Chondrocyte (in vitro differentiated cells): ENCODE data around the gene SCD5. TPM values are rescaled to one million over a fixed set of nuclear protein-coding genes. Genes with fewer than 3 reads are reported as not detected.

Source experiments
- DNase-seq: peaks from one replicate; pipeline ENCODE4 v3.0.0; 2021; ENCODE audit warnings: mixed read lengths, low spot score
- H3K27ac Mint-ChIP-seq: one replicate; pipeline ENCODE4 v1.8.0; 2021; ENCODE audit warnings: mild to moderate bottlenecking, moderate library complexity, mixed read lengths; ENCODE audit not compliant: unreplicated experiment
- H3K27me3 Mint-ChIP-seq: 2 replicates; pipeline ENCODE4 v1.8.0; 2021; ENCODE audit warnings: low read depth, mixed read lengths
- H3K36me3 Mint-ChIP-seq: 2 replicates; pipeline ENCODE4 v1.8.0; 2021; ENCODE audit warnings: low read depth, mixed read lengths
- H3K4me1 Mint-ChIP-seq: 2 replicates; pipeline ENCODE4 v1.8.0; 2021; ENCODE audit warnings: low read depth, mild to moderate bottlenecking, mixed read lengths
- H3K4me3 Mint-ChIP-seq: one replicate; pipeline ENCODE4 v1.8.0; 2021; ENCODE audit warnings: mild to moderate bottlenecking, moderate library complexity, mixed read lengths; ENCODE audit not compliant: unreplicated experiment
- H3K9me3 Mint-ChIP-seq: 2 replicates; pipeline ENCODE4 v1.8.0; 2021; ENCODE audit warnings: low read depth, mixed read lengths
- total RNA-seq: library from RNA; stranded (reverse); gene quantifications from 3 replicates; pipeline ENCODE4 v1.2.1, GENCODE V29; 2021
- TF ChIP-seq, protein P1 (sequence below): fragments of 200-600 bp; sonication (generic); IDR thresholded peaks from 2 replicates; pipeline ENCODE4 v1.5.0; 2021; ENCODE audit warnings: antibody characterized with exemption, mild to moderate bottlenecking, moderate library complexity

Gene SCD5
- total RNA-seq, 1 donor from 2014 or later, result 22.6 TPM

DNA sequence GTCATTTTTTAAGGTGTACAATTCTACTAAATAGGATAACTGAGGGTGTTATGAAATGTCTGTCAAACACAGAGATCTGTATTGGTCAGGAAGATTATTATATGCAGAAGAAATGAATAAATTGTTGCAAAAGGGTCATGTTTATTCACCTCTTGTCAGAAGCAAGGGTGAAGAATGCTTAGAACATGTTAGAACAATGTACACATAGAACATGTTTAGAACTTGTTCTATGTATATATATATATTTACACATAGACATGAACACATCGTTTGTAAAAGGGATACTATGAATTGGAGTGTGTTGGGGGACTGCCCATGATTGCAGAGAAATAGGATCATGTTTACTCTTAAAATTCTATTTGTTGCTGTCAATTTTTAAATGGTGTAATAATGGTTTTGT is 208.8 kb downstream of the SCD5 start:
- DNase-seq, result no peak
- H3K36me3 Mint-ChIP-seq, result no peaks in the 10 kb centered on the region
- H3K4me1 Mint-ChIP-seq, result no peaks in the 10 kb centered on the region
- H3K4me3 Mint-ChIP-seq, result no peak overlapping the region
- H3K27me3 Mint-ChIP-seq, result peaks cover 8% of the 10 kb centered on the region
- H3K9me3 Mint-ChIP-seq, result no peaks in the 10 kb centered on the region
- TF ChIP-seq, protein P1, sequence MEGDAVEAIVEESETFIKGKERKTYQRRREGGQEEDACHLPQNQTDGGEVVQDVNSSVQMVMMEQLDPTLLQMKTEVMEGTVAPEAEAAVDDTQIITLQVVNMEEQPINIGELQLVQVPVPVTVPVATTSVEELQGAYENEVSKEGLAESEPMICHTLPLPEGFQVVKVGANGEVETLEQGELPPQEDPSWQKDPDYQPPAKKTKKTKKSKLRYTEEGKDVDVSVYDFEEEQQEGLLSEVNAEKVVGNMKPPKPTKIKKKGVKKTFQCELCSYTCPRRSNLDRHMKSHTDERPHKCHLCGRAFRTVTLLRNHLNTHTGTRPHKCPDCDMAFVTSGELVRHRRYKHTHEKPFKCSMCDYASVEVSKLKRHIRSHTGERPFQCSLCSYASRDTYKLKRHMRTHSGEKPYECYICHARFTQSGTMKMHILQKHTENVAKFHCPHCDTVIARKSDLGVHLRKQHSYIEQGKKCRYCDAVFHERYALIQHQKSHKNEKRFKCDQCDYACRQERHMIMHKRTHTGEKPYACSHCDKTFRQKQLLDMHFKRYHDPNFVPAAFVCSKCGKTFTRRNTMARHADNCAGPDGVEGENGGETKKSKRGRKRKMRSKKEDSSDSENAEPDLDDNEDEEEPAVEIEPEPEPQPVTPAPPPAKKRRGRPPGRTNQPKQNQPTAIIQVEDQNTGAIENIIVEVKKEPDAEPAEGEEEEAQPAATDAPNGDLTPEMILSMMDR, result no peak
- no peak overlapping the region for H3K27ac Mint-ChIP-seq

DNA sequence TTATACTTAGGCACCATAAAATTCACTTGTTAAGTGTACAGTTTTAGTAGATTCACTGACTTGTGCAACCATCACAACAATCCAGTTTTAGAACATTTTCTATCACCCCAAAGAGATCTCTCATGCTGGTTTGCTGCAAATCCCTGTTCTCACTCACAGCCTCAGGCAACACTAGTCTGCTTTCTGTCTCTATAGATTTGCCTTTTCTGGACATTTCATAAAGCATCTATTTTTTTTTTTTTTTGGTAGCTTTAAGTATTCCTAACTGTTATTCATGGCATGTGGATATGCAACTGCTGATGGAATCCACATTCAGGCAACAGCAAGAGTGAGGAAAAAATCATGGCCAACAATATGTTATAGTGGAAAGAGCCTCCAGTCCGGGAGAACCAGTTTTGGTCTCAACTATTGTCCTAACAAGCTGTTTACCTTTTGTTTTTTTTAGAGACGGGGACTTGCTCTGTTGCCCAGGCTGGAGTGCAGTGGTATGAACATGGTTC is 209.8 kb downstream of the SCD5 start:
- Mint-ChIP-seq H3K36me3 (no peaks in the 10 kb centered on the region), H3K4me1 (no peaks in the 10 kb centered on the region), H3K4me3 (no peak overlapping the region), H3K27me3 (peaks cover 8% of the 10 kb centered on the region), H3K9me3 (no peaks in the 10 kb centered on the region), H3K27ac (no peak overlapping the region)
- no peak for DNase-seq
- TF ChIP-seq, protein P1, result no peak

DNA sequence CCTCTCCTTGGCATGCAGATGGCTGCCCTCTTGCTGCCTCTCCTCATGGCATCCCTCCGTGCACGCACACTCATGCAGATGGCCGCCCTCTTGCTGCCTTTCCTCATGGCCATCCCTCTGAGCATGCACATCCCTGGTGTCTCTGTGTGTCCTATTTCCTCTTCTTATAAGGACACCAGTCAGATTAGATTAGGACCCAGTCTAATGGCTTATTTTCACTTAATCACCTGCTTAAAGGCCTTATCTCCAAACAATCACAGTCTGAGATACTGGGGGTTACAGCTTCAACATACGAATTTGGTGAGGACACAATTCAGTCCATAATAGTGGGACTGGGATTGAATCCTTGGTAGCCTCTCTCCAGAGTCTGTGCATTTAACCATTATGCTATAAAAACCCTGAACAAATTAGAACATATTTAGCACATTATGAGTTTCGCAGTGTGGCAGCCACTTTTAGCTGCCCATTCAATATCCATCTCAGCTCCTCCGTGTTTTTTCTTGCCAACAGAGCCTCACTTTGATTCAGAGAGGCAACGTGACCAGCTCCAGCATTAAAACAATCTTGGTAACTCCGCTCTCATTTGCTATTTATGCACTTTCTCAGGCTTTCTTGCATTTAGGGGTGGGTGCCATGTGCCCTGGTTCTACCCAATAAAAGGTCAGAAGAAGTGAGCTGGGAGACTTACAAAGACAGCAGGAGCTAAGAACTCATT is 210.6 kb downstream of the SCD5 start:
- peaks cover 8% of the 10 kb centered on the region for H3K27me3 Mint-ChIP-seq
- no peak overlapping the region for H3K4me3 Mint-ChIP-seq
- DNase-seq, result no peak
- H3K4me1 Mint-ChIP-seq, result no peaks in the 10 kb centered on the region
- no peaks in the 10 kb centered on the region for H3K36me3 Mint-ChIP-seq
- TF ChIP-seq, protein P1, result no peak
- H3K27ac Mint-ChIP-seq, result no peak overlapping the region
- no peaks in the 10 kb centered on the region for H3K9me3 Mint-ChIP-seq

DNA sequence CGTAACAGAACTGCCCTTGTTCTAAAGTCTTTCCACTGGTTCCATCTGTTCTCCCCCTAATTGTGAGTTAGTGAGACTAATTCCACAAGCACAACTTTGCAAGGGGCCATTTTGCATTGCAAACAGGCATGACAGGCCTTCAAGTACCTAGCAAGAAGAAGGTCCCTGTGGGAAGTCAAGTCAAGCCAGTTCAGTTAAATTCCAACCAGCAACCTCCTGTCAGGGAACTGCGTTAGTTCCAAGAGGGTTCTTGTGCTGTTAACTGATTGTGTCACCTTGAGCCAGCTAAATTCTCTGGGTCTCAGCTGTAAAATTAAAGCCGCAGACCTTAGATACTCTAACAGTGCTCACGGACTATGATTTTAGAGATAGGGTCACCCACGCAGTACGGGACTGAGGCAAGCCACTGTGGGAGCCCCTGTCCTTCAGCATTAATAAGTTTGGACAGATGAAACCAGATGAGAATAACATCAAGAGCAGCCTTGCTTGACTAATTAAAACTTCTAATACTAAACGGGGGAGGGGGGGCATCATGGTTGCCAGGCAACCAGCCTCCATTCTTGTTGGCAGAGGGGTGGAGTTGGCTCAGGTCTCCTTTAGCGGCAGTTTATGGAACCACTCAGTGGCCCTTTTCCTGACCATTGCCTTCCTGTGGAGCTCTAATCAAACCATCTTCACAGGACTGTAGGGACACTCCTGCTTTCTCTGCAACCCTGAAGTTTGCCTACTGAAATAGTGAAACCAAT is 212.7 kb downstream of the SCD5 start:
- Mint-ChIP-seq H3K27me3 (peaks cover 2% of the 10 kb centered on the region), H3K36me3 (no peaks in the 10 kb centered on the region), H3K27ac (no peak overlapping the region), H3K9me3 (no peaks in the 10 kb centered on the region), H3K4me3 (no peak overlapping the region), H3K4me1 (no peaks in the 10 kb centered on the region)
- TF ChIP-seq, protein P1, result no peak
- DNase-seq, result no peak

DNA sequence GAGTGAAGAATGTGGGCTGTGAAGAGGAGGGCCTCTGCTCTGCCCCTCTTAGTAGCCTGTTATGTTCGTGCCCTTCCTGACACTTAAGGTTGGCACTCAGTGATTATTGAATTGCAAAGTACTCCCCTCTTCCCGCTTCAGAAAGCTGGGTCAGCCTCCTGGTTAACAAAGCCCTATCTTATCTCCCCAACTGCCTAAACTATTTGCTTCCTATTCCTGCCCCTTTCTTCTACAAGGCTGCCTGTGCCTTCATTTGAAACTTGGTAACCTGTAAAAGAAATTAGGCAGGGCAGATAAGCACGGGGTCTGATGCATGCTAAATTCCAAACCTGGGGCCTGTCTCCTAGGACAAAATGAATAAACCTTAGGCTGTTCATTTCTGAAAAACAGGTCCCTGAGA is 213.7 kb downstream of the SCD5 start:
- Mint-ChIP-seq H3K4me1 (no peaks in the 10 kb centered on the region), H3K27ac (no peak overlapping the region), H3K9me3 (no peaks in the 10 kb centered on the region), H3K27me3 (peaks cover 2% of the 10 kb centered on the region), H3K4me3 (no peak overlapping the region), H3K36me3 (no peaks in the 10 kb centered on the region)
- no peak for DNase-seq
- TF ChIP-seq, protein P1, result no peak
